ENCODE data around the gene HACD4.

DNA sequence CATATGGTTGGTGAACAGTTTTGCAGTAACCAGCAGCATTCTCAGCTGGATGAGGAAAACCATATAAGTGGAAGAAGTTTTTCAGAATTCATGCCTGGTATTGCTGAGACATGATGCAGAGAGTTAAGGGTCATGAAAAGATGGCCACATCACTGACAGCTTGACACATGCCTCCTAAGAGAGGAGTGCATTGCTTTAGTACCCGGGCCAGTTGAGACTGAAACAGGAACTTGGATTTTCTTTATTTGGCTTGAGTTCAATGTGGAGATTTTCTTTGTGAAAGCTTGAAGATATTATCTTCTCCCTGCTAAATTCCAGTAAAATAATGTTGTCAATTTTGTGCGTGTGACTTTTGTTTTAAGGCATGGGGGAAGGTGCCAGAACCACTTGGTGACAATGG is 35.8 kb downstream of the HACD4 start:
- TF ChIP-seq CTCF (IDR thresholded peaks at IDR 0.05) (no peak), POLR2A (IDR thresholded peaks at IDR 0.05) (no peak)
